ENCODE results near the gene MTMR2.

DNA sequence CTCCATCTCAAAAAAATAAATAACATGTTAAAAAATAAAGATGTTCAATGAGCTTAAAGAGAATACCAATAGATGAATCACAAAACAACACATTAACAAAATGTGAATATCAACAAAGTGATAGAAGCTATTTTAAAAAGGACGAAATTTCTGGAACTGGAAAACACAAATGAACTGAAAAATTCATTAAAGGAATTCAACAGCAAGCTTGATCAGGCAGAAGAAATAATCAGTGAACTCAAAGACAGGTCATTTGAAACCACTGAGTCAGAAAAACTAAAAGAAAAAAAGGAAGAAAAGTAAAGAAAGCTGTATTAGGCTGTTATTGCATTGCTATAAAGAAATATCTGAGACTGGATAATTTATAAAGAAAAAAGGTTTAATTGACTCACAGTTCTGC, 7.0 kb upstream of the MTMR2 start:
- no peak for TF ChIP-seq POLR2A (IDR thresholded peaks at IDR 0.05)
- TF ChIP-seq, protein P1, sequence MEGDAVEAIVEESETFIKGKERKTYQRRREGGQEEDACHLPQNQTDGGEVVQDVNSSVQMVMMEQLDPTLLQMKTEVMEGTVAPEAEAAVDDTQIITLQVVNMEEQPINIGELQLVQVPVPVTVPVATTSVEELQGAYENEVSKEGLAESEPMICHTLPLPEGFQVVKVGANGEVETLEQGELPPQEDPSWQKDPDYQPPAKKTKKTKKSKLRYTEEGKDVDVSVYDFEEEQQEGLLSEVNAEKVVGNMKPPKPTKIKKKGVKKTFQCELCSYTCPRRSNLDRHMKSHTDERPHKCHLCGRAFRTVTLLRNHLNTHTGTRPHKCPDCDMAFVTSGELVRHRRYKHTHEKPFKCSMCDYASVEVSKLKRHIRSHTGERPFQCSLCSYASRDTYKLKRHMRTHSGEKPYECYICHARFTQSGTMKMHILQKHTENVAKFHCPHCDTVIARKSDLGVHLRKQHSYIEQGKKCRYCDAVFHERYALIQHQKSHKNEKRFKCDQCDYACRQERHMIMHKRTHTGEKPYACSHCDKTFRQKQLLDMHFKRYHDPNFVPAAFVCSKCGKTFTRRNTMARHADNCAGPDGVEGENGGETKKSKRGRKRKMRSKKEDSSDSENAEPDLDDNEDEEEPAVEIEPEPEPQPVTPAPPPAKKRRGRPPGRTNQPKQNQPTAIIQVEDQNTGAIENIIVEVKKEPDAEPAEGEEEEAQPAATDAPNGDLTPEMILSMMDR (IDR thresholded peaks at IDR 0.05): no peak
